Neural progenitor cell (in vitro differentiated cells): ENCODE data around the gene CIC.

Experiments
- CTCF ChIP-seq: fragments of 200-600 bp; sonication (generic); IDR thresholded peaks from 2 replicates; pipeline ENCODE4 v1.5.1; 2017; ENCODE audit warnings: antibody characterized with exemption, mild to moderate bottlenecking
- EZH2 ChIP-seq: fragments of 200-600 bp; sonication (generic); IDR thresholded peaks from 2 replicates; pipeline ENCODE4 v1.6.1; 2017; ENCODE audit warnings: antibody characterized with exemption, mild to moderate bottlenecking, moderate library complexity
- EZH2phosphoT487 ChIP-seq: fragments of 200-600 bp; sonication (generic); IDR thresholded peaks from 2 replicates; pipeline ENCODE4 v1.6.1; 2017; ENCODE audit warnings: antibody characterized with exemption

GRCh38 chr19:42323473-42323851, 54.4 kb downstream of the CIC start:
- TF ChIP-seq CTCF (no peak), EZH2phosphoT487 (no peak), EZH2 (no peak)
